CD1c-positive myeloid dendritic cell (primary cell): ENCODE measurements around the gene CSNK1D.
A peak's percentile ranks its signal among the peaks of the same experiment; 100 is the strongest.
"Not testable (repeated sequence)": the region's sequence is repeated elsewhere in the genome, so short reads cannot be mapped to it uniquely, and the experiment has no call there.

Source experiments
- DNase-seq: peaks from one replicate; pipeline ENCODE4 v3.0.0-alpha.2; 2016; ENCODE audit errors: extremely low spot score

CSNK1D gene

GRCh38 chr17:82215095-82215971 lies 58.2 kb downstream of the CSNK1D start:
- DNase-seq = peak; percentile 78

- DNase-seq = peak; percentile 19
Measured at GRCh38 chr17:82214012-82214628, 59.4 kb downstream of the CSNK1D start.

GRCh38 chr17:82213251-82214011 lies 60.1 kb downstream of the CSNK1D start:
- peak; percentile 98 for DNase-seq

GRCh38 chr17:82212331-82213250 lies 60.9 kb downstream of the CSNK1D start, which contains the start of gene CCDC57:
Gene CCDC57, minus strand, starts transcription at chr17:82212842. Its CDS starts 10,898 bp downstream, at chr17:82201944.
- DNase-seq = peak; percentile 86

- not testable (repeated sequence) for DNase-seq
Measured at GRCh38 chr17:82210655-82211054, 62.8 kb downstream of the CSNK1D start.

- peak; percentile 89 for DNase-seq
Measured at GRCh38 chr17:82205720-82206508, 67.6 kb downstream of the CSNK1D start.

GRCh38 chr17:82204831-82205719 lies 68.4 kb downstream of the CSNK1D start:
- DNase-seq = no peak

GRCh38 chr17:82203920-82204319 lies 69.6 kb downstream of the CSNK1D start:
- DNase-seq = no peak

GRCh38 chr17:82202981-82203380 lies 70.5 kb downstream of the CSNK1D start:
- DNase-seq = no peak

- DNase-seq = no peak
Measured at GRCh38 chr17:82201498-82201910, 72.0 kb downstream of the CSNK1D start.

GRCh38 chr17:82200743-82201497 lies 72.6 kb downstream of the CSNK1D start:
- no peak for DNase-seq

GRCh38 chr17:82200135-82200534 lies 73.4 kb downstream of the CSNK1D start:
- DNase-seq = no peak

GRCh38 chr17:82199496-82199895 lies 74.0 kb downstream of the CSNK1D start:
- no peak for DNase-seq

- no peak for DNase-seq
Measured at GRCh38 chr17:82198092-82198491, 75.4 kb downstream of the CSNK1D start.

GRCh38 chr17:82195675-82196672 lies 77.5 kb downstream of the CSNK1D start:
- DNase-seq = no peak

GRCh38 chr17:82194765-82195164 lies 78.7 kb downstream of the CSNK1D start:
- DNase-seq = no peak

GRCh38 chr17:82193520-82194220 lies 79.8 kb downstream of the CSNK1D start:
- DNase-seq = peak; percentile 75
